Activated CD8-positive, alpha-beta T cell treated with anti-CD3 and anti-CD28 coated beads for 36 hours (primary cell): ENCODE measurements around the gene EIF2B5. TPM values are rescaled to one million over a fixed set of nuclear protein-coding genes. Genes with fewer than 3 reads are reported as not detected.

Source experiments
- ATAC-seq: fragments of 200-7000 bp; cut with Tn5 transposase; one replicate; pipeline ENCODE4 v1.10.0; 2021; ENCODE audit warnings: mild to moderate bottlenecking, moderate library complexity
- CTCF ChIA-PET: fragments of 350-600 bp; sonication (Branson Sonifier 250); formaldehyde crosslinking; loops from one replicate; lab custom pipeline; 2021; ENCODE audit warnings: antibody characterized with exemption; lab: Charles Lee
- POLR2A ChIA-PET: fragments of 350-600 bp; sonication (Branson Sonifier 250); formaldehyde crosslinking; loops from one replicate; lab custom pipeline; 2021; ENCODE audit warnings: antibody characterized with exemption; lab: Charles Lee
- DNase-seq: peaks from one replicate; pipeline ENCODE4 v3.0.0-alpha.2; 2020
- H3K27ac Mint-ChIP-seq: one replicate; pipeline ENCODE4 v1.8.0; 2021; ENCODE audit warnings: mild to moderate bottlenecking, mixed read lengths
- H3K27me3 Mint-ChIP-seq: one replicate; pipeline ENCODE4 v1.8.0; 2021; ENCODE audit warnings: mixed read lengths
- H3K36me3 Mint-ChIP-seq: one replicate; pipeline ENCODE4 v1.8.0; 2021; ENCODE audit warnings: low read depth, mixed read lengths
- H3K4me1 Mint-ChIP-seq: one replicate; pipeline ENCODE4 v1.8.0; 2021; ENCODE audit warnings: low read depth, mixed read lengths
- H3K4me3 Mint-ChIP-seq: one replicate; pipeline ENCODE4 v1.8.0; 2021; ENCODE audit warnings: mild to moderate bottlenecking, moderate library complexity, mixed read lengths
- H3K9me3 Mint-ChIP-seq: one replicate; pipeline ENCODE4 v1.8.0; 2021; ENCODE audit warnings: mixed read lengths
- CTCF ChIP-seq: fragments of 200-600 bp; IDR thresholded peaks from one replicate; pipeline ENCODE4 v1.8.0; 2022; ENCODE audit warnings: antibody characterized with exemption, mild to moderate bottlenecking
- intact Hi-C: fragments of 100-400 bp; cut with micrococcal nuclease; formaldehyde crosslinking; loops from one replicate; pipeline ENCODE4 v1.10.0; 2022
- total RNA-seq, 2 experiments: library from RNA; stranded (reverse); gene quantifications; one replicate each; pipeline ENCODE4 v1.2.3, GENCODE V29; 2021

The EIF2B5 gene
- total RNA-seq, 2 experiments from 2014 or later = 59.9 to 64.0 TPM

- DNase-seq (no peak), ATAC-seq (no peak)
- no peak overlapping the region for H3K4me3 Mint-ChIP-seq
- no peaks in the 10 kb centered on the region for H3K27me3 Mint-ChIP-seq
- intact Hi-C loops = no loop called here
- no peaks in the 10 kb centered on the region for H3K4me1 Mint-ChIP-seq
- no peaks in the 10 kb centered on the region for H3K36me3 Mint-ChIP-seq
- H3K9me3 Mint-ChIP-seq = no peaks in the 10 kb centered on the region
- CTCF ChIA-PET = interaction anchor here (1.7 kb wide), 1 partner anchor 19 kb away, joined by 4 read pairs; no protein-coding TSS in a partner anchor
- POLR2A ChIA-PET = no interaction called here
- TF ChIP-seq CTCF = no peak
- no peak overlapping the region for H3K27ac Mint-ChIP-seq
These were observed 9.2 kb upstream of the EIF2B5 start for GRCh38 chr3:184126006-184126405.

- Mint-ChIP-seq H3K9me3 (no peaks in the 10 kb centered on the region), H3K27ac (no peak overlapping the region), H3K27me3 (no peaks in the 10 kb centered on the region), H3K4me1 (peaks cover 7% of the 10 kb centered on the region), H3K36me3 (no peaks in the 10 kb centered on the region), H3K4me3 (no peak overlapping the region)
- intact Hi-C loops = no loop called here
- DNase-seq (peak; percentile 43), ATAC-seq (peak; percentile 67)
- CTCF ChIA-PET = interaction anchor here (1.1 kb wide), 1 partner anchor 20 kb away, joined by 5 read pairs; no protein-coding TSS in a partner anchor
- peak; percentile 24 for TF ChIP-seq CTCF
- POLR2A ChIA-PET = no interaction called here
These were observed 6.1 kb upstream of the EIF2B5 start for GRCh38 chr3:184129012-184129411.

GRCh38 chr3:184132945-184133344 is 2.2 kb upstream of the EIF2B5 start:
- no peaks in the 10 kb centered on the region for H3K27me3 Mint-ChIP-seq
- no peak overlapping the region for H3K27ac Mint-ChIP-seq
- TF ChIP-seq CTCF = no peak
- DNase-seq = no peak
- no peak for ATAC-seq
- ChIA-PET CTCF (interaction anchor here (1.1 to 1.8 kb wide), 3 partner anchors 12 to 237 kb away, joined by 3 to 6 read pairs (median 5); no protein-coding TSS in a partner anchor), POLR2A (interaction anchor here (0.6 to 3.6 kb wide), 3 partner anchors 12 to 117 kb away, joined by 3 to 40 read pairs (median 5); no protein-coding TSS in a partner anchor)
- H3K9me3 Mint-ChIP-seq = no peaks in the 10 kb centered on the region
- H3K36me3 Mint-ChIP-seq = peaks cover 15% of the 10 kb centered on the region
- H3K4me3 Mint-ChIP-seq = no peak overlapping the region
- intact Hi-C loops = loop anchor here (10.0 kb wide), 1 partner anchor 238 kb away; no protein-coding TSS in a partner anchor
- peaks cover 27% of the 10 kb centered on the region for H3K4me1 Mint-ChIP-seq

GRCh38 chr3:184133840-184134745 is 1.1 kb upstream of the EIF2B5 start:
- Mint-ChIP-seq H3K4me3 (peak overlapping the region; percentile 88), H3K27ac (peak overlapping the region; percentile 91), H3K27me3 (no peaks in the 10 kb centered on the region), H3K9me3 (no peaks in the 10 kb centered on the region), H3K36me3 (peaks cover 17% of the 10 kb centered on the region), H3K4me1 (peaks cover 28% of the 10 kb centered on the region)
- ATAC-seq (peak; percentile 36), DNase-seq (peak; percentile 70)
- POLR2A ChIA-PET = interaction anchor here (0.7 to 3.6 kb wide), 5 partner anchors 11 to 435 kb away, joined by 3 to 40 read pairs (median 3); no protein-coding TSS in a partner anchor
- intact Hi-C loops = loop anchor here (2.0 to 10.0 kb wide), 2 partner anchors 115 to 239 kb away; partner anchors contain the start of genes ALG3 and EEF1AKMT4
- CTCF ChIA-PET = interaction anchor here (0.8 to 1.8 kb wide), 10 partner anchors 10 to 249 kb away, joined by 3 to 6 read pairs (median 4); partner anchors contain the start of genes ABCC5, AP2M1 and PARL
- TF ChIP-seq CTCF = no peak
